Loucy (cell line): ENCODE data around the gene FAM163B.

Source experiments
- EZH2phosphoT487 ChIP-seq: fragments of 200-600 bp; IDR thresholded peaks from 2 replicates; pipeline ENCODE4 v1.6.1; 2018; ENCODE audit warnings: antibody characterized with exemption, mild to moderate bottlenecking, moderate library complexity, borderline replicate concordance
- TF ChIP-seq, protein P1 (sequence below): fragments of 200-600 bp; sonication (generic); conservative IDR thresholded peaks from 2 replicates; pipeline ENCODE4 v1.5.1; 2014; ENCODE audit warnings: mild to moderate bottlenecking, antibody characterized with exemption, low read length

DNA sequence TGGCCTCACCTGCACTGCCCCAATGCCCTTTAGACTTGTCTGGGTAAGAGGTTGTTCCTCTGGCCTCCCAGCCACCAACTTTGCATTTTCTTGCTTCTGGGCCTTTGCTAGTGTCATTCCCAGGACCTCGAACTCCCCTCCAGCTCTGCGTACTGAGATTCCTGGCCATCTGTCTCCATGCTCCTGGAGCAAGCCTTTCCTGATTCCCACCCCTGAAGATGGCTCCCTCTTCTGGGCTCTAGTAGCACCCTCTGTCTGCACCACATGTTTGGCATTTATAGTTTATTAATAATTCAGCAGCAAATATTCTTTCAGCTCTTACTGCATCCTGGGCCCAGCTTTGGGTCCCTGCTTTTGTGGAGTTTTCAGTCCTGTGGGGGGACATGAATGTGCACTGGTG, 14.9 kb downstream of the FAM163B start:
- TF ChIP-seq, protein P1, sequence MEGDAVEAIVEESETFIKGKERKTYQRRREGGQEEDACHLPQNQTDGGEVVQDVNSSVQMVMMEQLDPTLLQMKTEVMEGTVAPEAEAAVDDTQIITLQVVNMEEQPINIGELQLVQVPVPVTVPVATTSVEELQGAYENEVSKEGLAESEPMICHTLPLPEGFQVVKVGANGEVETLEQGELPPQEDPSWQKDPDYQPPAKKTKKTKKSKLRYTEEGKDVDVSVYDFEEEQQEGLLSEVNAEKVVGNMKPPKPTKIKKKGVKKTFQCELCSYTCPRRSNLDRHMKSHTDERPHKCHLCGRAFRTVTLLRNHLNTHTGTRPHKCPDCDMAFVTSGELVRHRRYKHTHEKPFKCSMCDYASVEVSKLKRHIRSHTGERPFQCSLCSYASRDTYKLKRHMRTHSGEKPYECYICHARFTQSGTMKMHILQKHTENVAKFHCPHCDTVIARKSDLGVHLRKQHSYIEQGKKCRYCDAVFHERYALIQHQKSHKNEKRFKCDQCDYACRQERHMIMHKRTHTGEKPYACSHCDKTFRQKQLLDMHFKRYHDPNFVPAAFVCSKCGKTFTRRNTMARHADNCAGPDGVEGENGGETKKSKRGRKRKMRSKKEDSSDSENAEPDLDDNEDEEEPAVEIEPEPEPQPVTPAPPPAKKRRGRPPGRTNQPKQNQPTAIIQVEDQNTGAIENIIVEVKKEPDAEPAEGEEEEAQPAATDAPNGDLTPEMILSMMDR = no peak
- TF ChIP-seq EZH2phosphoT487 = no peak
